GM10266 (cell line): ENCODE data around the gene TCEANC2.
"Not testable (repeated sequence)": the region's sequence is repeated elsewhere in the genome, so short reads cannot be mapped to it uniquely, and the experiment has no call there.

Experiments
- DNase-seq: peaks from one replicate; pipeline ENCODE4 v3.0.0; 2012; ENCODE audit errors: extremely low spot score
- CTCF ChIP-seq: IDR thresholded peaks from 2 replicates; pipeline ENCODE4 v1.5.1; 2012; ENCODE audit warnings: mild to moderate bottlenecking, low read depth; ENCODE audit not compliant: control insufficient read depth, insufficient read depth; ENCODE audit errors: missing control alignments

TCEANC2 gene

GRCh38 chr1:54094001-54094729 is 40.8 kb downstream of the TCEANC2 start:
- TF ChIP-seq CTCF, result no peak

GRCh38 chr1:54094730-54095105 is 41.3 kb downstream of the TCEANC2 start:
- not testable (repeated sequence) for DNase-seq

More at GRCh38 chr1:54094001-54094729, 40.8 kb downstream of the TCEANC2 start:
- DNase-seq, result no peak

GRCh38 chr1:54095546-54096226 is 42.3 kb downstream of the TCEANC2 start:
- TF ChIP-seq CTCF, result no peak
- DNase-seq, result no peak

GRCh38 chr1:54096227-54096876 is 42.9 kb downstream of the TCEANC2 start:
- no peak for DNase-seq
- no peak for TF ChIP-seq CTCF

- no peak for TF ChIP-seq CTCF
- no peak for DNase-seq
Measured at GRCh38 chr1:54096877-54097240, 43.5 kb downstream of the TCEANC2 start.

- no peak for TF ChIP-seq CTCF
- DNase-seq, result no peak
Measured at GRCh38 chr1:54099061-54099610, 45.7 kb downstream of the TCEANC2 start.

GRCh38 chr1:54100500-54100899 is 47.1 kb downstream of the TCEANC2 start:
- no peak for DNase-seq
- TF ChIP-seq CTCF, result no peak
